MG63 (cell line): ENCODE measurements around the gene ANKRA2. TPM values are rescaled to one million over a fixed set of nuclear protein-coding genes. Genes with fewer than 3 reads are reported as not detected.

ENCODE experiments used
- DNase-seq: peaks from one replicate; pipeline ENCODE4 v3.0.0-alpha.2; 2020
- H3K27me3 ChIP-seq: fragments of 250-450 bp; sonication (Bioruptor Pico); 2 replicates; pipeline ENCODE4 v1.5.1; 2020; ENCODE audit warnings: mild to moderate bottlenecking, moderate library complexity
- H3K36me3 ChIP-seq: fragments of 250-450 bp; sonication (Bioruptor Pico); 2 replicates; pipeline ENCODE4 v1.5.1; 2020; ENCODE audit warnings: mild to moderate bottlenecking, moderate library complexity
- H3K4me3 ChIP-seq: fragments of 250-450 bp; sonication (Bioruptor Pico); 2 replicates; pipeline ENCODE4 v1.5.1; 2020; ENCODE audit warnings: mild to moderate bottlenecking, moderate library complexity
- H3K9me3 ChIP-seq: fragments of 250-450 bp; sonication (Bioruptor Pico); 2 replicates; pipeline ENCODE4 v1.5.1; 2020; ENCODE audit warnings: mild to moderate bottlenecking, moderate library complexity
- total RNA-seq: library from RNA; depleted of rRNA; stranded (reverse); fragments of >200 nt; shearing (Covaris generic); gene quantifications from 2 replicates; pipeline ENCODE4 v1.2.3, GENCODE V29; 2014; ENCODE audit warnings: low replicate concordance

ANKRA2 gene
- total RNA-seq, 1 experiment from 2014 or later: 9.4 TPM

DNA sequence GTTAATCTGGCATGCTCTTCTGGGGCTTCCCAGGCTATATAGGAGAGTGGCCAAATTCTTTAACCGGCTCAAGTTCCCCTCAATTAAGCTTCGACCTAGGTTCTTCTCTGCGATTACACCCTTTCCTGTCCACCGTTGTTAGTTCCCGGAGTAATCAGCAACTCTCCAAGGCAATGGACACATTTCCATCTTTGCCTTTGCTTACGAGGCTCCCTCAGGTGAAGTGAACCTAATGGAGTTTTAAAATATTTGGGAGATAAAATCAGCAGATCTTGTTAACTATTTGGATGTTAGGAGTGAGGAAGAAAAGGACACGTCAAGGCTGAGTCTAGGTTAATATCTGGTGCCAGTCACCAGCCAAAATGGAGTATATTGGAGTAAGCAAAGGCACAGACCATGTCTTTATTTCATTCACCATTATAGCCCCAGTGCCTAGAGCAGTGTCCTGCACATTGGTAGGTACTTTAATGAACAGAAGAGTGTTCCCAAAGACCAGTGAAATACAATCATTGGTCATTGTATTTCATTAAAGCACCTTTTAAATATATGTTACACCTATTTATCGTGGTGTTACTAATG is 619 bp upstream of the ANKRA2 start:
- DNase-seq: no peak
- Histone ChIP-seq H3K4me3 (peak overlapping the region; percentile 73), H3K9me3 (no peaks in the 10 kb centered on the region), H3K36me3 (peaks cover 22% of the 10 kb centered on the region), H3K27me3 (no peaks in the 10 kb centered on the region)

DNA sequence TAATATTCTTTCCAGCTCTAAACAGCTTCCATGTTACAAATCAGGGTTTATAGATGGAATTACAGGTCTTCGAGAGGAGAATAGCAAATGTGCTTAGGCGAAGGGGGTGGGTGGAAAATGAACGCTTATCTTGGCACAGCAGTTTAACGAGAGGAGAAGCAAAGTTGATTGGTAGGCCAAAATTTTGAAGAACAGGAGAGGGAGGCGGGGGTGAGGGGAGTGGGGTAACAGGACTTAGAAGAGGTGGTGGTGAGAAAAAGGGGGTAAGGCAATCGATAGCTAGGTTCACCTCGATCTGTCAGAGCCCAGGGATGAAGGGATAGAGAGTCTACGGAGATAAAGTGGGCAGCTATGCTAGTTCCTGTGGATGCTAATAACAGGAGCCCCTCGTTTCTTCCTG is 764 bp downstream of the ANKRA2 start:
- no peaks in the 10 kb centered on the region for H3K9me3 ChIP-seq
- peak overlapping the region; percentile 73 for H3K4me3 ChIP-seq
- peak; percentile 6 for DNase-seq
- H3K27me3 ChIP-seq: no peaks in the 10 kb centered on the region
- peaks cover 17% of the 10 kb centered on the region for H3K36me3 ChIP-seq

DNA sequence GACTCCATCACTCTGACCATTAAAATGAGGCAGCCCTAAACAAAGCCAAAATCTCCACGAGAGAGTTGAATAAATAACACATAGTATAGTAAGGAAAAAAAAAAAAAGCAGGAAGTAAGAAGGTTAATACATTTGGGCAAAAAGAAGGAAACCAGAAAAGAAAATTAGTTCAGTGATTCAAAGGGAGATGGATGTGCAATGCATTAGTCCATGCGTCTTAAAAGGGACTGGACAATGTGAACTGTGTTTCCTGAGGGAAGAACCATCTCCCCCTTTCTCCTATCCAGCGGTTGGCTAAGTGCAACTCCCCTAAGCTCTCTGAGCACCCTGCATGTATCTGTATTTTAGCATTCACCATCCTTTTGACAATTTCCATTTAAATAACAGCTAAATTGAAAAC is 1.4 kb downstream of the ANKRA2 start:
- H3K9me3 ChIP-seq: no peaks in the 10 kb centered on the region
- no peak for DNase-seq
- H3K4me3 ChIP-seq: peak overlapping the region; percentile 73
- H3K27me3 ChIP-seq: no peaks in the 10 kb centered on the region
- H3K36me3 ChIP-seq: peaks cover 14% of the 10 kb centered on the region

DNA sequence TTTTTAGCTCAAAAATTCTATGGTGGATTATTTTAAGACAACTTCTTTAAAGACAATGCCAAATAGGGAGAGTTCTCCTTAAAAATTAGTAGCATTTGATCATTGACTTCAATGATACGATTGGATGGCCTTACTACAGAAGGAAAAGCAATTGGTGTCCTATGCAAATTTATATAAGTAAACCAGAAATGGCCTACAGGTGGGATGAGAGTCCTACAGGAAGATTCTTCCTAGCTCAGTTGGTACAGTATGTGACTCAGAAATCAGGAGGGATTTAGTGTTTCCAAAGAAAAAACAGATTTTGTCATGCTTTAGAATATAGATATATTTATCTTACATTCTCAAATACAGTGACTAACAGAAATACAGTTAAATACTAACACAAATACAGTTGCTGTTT is 6.5 kb downstream of the ANKRA2 start:
- Histone ChIP-seq H3K4me3 (no peak overlapping the region), H3K27me3 (no peaks in the 10 kb centered on the region), H3K9me3 (no peaks in the 10 kb centered on the region), H3K36me3 (peaks cover 9% of the 10 kb centered on the region)
- no peak for DNase-seq

DNA sequence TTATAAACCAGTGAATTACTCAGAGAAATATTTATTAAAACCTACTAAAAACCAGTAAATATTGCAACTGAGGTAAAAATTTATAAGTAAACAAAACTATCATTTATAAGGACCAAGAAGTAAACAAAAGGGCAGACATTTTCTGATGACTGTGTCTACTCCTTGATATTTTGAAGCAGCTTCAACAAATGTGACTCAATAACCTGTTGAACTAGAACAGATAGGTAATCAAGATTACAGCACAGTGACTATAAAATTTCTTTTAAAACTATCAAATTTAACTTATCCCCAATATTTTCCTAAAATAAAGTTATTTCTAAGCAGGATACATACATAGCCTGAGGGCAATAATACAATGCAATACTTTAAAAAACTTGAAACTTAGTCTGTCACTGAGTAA is 12.8 kb downstream of the ANKRA2 start:
- no peak for DNase-seq
- H3K27me3 ChIP-seq: peaks cover 5% of the 10 kb centered on the region; the same call in 1 of the 2 replicates
- H3K4me3 ChIP-seq: no peak overlapping the region
- H3K36me3 ChIP-seq: no peaks in the 10 kb centered on the region; the same call in 1 of the 2 replicates
- H3K9me3 ChIP-seq: no peaks in the 10 kb centered on the region

DNA sequence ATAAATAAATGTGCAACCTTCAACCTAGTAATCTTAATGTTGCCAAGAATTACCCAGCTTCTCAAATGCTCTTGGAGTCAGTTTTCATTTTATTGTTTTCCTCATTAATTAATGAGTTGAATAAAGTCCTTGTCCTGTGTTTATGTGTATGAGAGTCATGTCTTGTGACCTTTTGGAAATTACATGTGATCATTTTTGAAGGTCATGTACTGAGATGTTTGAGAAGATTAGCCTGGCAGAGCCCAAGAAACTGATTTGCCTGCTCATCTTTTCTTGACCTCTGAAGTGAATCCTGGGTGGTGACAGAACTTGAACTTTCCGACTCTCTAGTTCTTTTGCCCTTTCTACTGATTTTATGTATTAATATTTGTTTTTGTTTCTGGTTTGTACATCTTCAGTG is 15.4 kb downstream of the ANKRA2 start:
- no peaks in the 10 kb centered on the region; the same call in 1 of the 2 replicates for H3K36me3 ChIP-seq
- no peaks in the 10 kb centered on the region for H3K9me3 ChIP-seq
- no peak overlapping the region for H3K4me3 ChIP-seq
- peaks cover 5% of the 10 kb centered on the region; the same call in 1 of the 2 replicates for H3K27me3 ChIP-seq
- no peak for DNase-seq

DNA sequence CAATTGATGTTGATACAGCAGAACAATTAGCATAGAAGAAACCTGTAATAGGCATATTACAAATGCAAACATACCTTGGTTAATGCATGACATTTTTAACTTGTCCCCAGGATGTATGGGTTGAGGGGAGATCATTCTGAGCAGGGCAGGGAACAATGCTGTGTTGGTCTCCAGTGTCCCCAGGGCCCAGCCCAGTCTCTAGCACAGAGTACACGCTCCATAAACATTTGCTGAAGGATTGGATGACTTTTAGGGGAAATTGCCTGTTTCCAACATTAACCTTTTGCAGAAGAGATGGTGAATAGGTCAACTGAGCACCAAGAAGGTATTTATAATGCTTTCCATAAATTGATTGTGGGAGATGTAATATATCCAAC is 20.0 kb downstream of the ANKRA2 start:
- DNase-seq: no peak
- Histone ChIP-seq H3K9me3 (no peaks in the 10 kb centered on the region), H3K36me3 (no peaks in the 10 kb centered on the region), H3K4me3 (no peak overlapping the region), H3K27me3 (peaks cover 5% of the 10 kb centered on the region; the same call in 1 of the 2 replicates)

DNA sequence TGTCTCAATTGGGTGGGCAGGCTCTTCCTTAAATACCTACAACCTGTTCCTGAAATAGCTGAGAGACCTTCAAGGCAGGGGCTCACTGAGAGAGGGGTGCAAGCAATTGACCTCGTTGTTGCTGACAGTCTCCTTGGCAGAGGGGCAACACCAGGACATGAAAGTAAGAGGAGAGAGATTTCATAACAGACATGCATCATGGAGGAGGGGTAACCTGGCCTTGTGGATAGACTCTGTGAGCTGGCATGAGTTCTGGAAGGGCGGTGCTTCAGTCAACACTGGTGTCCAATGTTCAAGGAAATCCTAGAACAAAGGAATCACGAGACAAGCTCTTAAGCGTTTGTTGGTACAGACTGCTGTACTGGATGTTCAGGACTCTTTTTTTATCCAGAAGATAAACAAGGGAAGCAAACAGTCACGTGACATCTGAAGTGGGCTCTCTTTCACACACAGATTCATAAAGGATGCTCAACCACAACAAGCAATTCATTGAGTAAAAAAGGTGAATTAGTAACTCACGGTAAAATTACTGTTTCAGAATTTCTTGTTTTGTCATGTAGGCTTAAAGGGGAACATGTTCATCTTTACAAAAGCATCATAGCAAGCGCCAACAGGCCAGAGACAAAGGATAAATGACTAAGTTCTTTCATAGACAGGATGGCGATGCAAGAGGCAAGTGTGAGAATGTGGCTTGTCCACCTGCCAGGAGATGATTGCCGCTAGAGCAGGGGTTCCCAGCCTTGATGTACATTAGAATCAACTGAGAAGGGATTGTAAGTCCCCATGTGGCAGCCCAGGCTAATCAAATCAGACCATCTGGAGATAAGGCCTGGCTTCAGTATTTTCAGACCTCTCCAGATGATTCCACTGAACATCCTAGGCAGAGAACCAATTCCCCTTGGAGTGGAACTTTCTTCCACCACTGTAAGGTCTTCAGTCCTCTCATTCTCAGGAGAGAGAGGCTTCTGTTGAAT is 20.7 kb downstream of the ANKRA2 start:
- H3K4me3 ChIP-seq: no peak overlapping the region
- DNase-seq: no peak
- H3K36me3 ChIP-seq: no peaks in the 10 kb centered on the region
- H3K9me3 ChIP-seq: no peaks in the 10 kb centered on the region
- H3K27me3 ChIP-seq: peaks cover 5% of the 10 kb centered on the region; the same call in 1 of the 2 replicates

DNA sequence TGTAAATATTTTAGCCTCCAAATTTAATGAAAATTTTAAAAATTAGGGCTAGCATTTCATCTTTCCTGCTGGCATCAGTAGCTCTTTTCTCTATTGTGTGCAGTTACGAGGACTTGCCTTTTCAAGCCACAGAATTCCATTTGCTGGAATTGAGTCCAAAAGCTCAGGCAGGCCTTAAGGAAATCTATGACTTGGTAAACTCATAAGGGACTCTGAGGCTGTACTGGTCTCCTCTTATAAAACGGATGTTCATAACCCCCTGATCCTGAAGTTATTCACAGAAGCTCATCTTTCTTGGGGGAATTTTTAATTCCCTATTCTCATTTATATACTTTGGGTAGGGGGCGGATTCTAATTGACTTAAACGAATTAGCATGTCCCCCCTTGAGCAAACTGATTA is 23.4 kb downstream of the ANKRA2 start:
- no peak for DNase-seq
- Histone ChIP-seq H3K4me3 (no peak overlapping the region), H3K9me3 (no peaks in the 10 kb centered on the region), H3K36me3 (no peaks in the 10 kb centered on the region), H3K27me3 (no peaks in the 10 kb centered on the region)

DNA sequence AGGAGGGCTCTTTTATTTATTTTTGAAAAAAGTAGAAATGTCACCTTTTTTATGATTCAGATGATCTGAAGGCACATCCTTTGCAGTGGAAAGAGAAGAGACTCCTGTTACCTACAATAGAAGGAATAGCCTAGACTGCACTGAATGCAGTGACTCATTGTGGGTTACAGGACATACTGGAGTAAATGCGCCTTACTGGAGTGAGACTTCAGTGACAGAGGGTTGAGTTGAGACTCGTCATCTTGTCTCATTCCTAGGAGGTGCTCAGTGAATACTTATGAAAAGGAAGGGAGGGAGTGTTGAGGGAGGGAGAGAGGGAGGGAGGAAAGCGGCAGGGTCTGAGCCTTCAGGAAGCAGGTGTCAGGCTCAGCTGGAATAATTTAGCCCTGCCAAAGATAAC is 25.2 kb downstream of the ANKRA2 start:
- DNase-seq: no peak

DNA sequence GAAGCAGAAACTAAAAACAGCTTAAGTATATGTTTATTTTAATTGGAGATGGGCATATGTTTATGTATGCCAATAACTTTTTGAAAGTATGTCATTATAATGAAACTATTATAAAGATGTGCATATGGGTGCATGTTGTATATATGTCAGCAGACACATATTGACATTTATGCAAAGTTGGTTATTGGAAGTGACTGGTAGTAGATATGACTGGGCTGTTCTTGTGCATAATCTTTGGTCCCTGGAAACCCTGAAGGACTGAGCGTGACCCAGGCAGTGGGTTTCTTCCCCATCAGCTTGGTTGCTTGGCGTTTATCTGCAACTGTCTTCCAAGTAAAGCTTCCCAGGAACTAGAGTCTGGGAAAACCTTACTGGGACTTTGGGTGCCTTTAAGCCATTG is 25.7 kb downstream of the ANKRA2 start:
- Histone ChIP-seq H3K9me3 (no peaks in the 10 kb centered on the region), H3K4me3 (no peak overlapping the region), H3K27me3 (no peaks in the 10 kb centered on the region), H3K36me3 (no peaks in the 10 kb centered on the region)
- no peak for DNase-seq

More for the DNA sequence above, 25.2 kb downstream of the ANKRA2 start:
- Histone ChIP-seq H3K27me3 (no peaks in the 10 kb centered on the region), H3K4me3 (no peak overlapping the region), H3K9me3 (no peaks in the 10 kb centered on the region), H3K36me3 (no peaks in the 10 kb centered on the region)

DNA sequence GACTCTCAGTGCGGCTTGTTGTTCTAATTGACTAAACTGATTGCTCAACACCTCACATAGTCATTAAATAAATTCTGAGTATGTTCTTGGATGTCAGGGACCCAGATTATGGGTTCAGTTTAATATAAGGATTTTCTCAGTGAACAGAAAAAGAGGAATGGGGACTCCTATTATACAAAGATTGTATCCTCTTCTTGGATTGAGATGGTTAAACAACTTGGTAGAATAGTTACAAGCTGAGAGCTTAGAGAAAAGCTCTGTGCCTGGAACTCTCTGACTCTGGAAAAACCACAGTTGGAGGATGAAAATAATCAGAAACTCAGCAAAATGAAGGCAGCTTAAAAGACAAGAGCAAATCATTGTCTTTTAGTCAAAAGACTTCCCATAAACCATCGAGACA is 30.5 kb downstream of the ANKRA2 start:
- H3K27me3 ChIP-seq: no peaks in the 10 kb centered on the region
- DNase-seq: no peak
- H3K36me3 ChIP-seq: no peaks in the 10 kb centered on the region
- no peak overlapping the region for H3K4me3 ChIP-seq
- no peaks in the 10 kb centered on the region for H3K9me3 ChIP-seq

DNA sequence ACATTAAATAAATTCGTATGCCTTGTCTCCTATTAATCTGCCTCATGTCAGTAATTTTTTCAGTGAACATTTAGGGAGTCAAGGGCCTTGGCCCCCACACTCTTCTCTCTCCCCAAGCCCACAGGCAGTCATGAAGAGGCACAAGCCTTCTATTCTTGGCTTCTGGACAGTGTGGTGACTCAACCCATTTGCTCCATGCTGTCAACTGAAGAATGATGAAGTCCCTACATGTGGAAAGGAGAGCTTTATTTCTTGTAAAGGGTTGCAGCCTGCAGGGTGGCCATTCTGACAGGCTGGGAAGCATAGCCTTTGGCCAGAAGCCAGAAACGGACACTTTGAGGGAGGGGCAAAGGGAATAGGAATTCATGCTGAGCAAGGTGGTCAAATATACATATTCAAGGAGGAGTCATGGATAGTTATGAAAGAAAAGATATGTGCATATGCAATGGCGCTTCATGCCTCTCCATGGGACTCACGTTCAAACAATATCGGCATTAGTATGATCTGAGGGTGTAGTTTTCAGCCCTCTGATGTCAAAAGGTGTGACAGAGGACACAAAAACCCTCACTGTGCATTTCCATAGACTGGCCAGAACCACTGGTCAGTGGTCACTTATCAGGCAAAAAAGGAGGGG is 31.3 kb downstream of the ANKRA2 start:
- H3K4me3 ChIP-seq: no peak overlapping the region
- H3K36me3 ChIP-seq: no peaks in the 10 kb centered on the region
- DNase-seq: no peak
- no peaks in the 10 kb centered on the region for H3K27me3 ChIP-seq
- no peaks in the 10 kb centered on the region for H3K9me3 ChIP-seq

DNA sequence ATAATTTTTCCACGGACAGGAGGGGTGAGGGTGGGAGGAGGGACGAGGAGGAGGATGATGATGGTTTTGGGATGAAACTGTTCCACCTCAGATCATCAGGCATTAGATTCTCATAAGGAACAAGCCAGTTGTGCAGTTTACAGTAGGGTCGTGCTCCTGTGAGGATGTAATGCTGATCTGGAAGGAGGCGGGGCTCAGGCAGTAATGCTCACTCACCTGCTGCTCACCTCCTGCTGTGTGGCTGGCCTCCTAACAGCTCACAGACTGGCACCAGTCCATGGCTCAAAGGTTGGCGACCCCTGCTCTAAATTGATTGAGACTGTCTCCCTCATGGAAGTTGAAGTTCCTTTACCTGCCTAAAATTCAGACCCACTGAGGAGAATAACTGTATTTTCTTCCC is 33.2 kb downstream of the ANKRA2 start:
- no peak overlapping the region for H3K4me3 ChIP-seq
- DNase-seq: no peak
- no peaks in the 10 kb centered on the region for H3K9me3 ChIP-seq
- H3K36me3 ChIP-seq: no peaks in the 10 kb centered on the region
- H3K27me3 ChIP-seq: no peaks in the 10 kb centered on the region

DNA sequence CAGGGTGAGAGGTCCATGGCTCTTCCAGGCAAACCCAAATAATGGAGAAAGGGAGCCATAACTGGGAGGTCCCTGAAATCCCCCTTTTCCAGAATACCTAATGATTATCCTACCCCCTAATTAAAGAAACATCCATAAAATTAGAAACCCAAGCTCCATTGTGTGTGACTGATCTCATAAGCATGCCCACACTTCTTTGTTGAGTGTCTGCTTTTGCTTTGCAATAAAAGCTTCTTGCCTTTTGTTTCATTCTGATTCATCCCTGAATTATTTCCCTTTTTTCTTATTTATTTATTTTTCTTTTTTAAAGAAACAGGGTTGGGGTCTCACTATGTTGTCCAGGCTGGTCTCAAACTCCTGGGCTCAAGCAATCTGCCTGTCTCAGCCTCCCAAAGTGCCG is 34.1 kb downstream of the ANKRA2 start:
- Histone ChIP-seq H3K27me3 (no peaks in the 10 kb centered on the region), H3K9me3 (no peaks in the 10 kb centered on the region), H3K36me3 (no peaks in the 10 kb centered on the region), H3K4me3 (no peak overlapping the region)
- DNase-seq: no peak

DNA sequence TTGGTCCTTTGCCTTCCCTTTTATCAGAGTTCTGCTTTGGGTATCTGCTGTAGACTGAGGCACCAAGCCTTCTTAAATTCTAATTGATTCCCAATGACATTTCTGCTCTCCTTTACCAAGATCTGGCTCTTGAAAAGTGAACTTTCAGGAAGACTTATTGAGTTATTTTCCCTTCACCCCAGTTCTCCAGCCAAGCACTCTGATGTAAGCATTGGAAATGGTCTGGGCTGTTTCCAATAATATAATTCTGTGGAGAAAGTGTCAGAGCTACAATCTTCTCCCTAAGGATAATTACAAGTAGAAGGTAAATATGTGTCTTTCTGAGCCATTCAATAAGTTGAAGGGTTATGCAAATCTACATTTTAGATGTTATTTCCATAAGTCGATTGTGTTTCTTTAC is 36.4 kb downstream of the ANKRA2 start:
- no peak overlapping the region for H3K4me3 ChIP-seq
- no peak for DNase-seq
- no peaks in the 10 kb centered on the region for H3K9me3 ChIP-seq
- no peaks in the 10 kb centered on the region for H3K27me3 ChIP-seq
- H3K36me3 ChIP-seq: no peaks in the 10 kb centered on the region

DNA sequence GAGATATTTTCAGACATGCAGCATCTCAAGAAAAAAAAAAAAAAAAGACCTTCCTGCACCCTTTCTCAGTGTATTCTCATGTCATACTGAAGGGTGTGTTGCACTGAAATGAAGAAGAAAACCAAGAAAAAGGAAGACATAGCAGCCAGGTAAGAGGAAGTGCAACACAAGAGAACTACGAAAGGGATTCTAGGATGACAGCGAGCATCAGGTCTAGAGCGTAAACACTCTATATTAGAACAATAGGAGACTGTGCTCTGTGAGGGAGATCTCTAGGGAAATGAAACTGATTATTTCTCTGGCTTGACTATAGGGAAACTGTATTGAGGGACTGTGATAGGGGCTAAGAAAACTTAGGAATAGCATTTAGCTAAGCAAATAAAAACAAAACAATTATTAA is 37.2 kb downstream of the ANKRA2 start:
- H3K36me3 ChIP-seq: no peaks in the 10 kb centered on the region
- H3K4me3 ChIP-seq: no peak overlapping the region
- no peaks in the 10 kb centered on the region for H3K27me3 ChIP-seq
- no peak for DNase-seq
- H3K9me3 ChIP-seq: no peaks in the 10 kb centered on the region
